ENCODE measurements around the gene PSMD13. TPM values are rescaled to one million over a fixed set of nuclear protein-coding genes. Genes with fewer than 3 reads are reported as not detected.

PSMD13 gene
- total and polyA plus RNA-seq, 2 of the 4 experiments (the other 2 are of a cell fraction), result 177 to 217 TPM

DNA sequence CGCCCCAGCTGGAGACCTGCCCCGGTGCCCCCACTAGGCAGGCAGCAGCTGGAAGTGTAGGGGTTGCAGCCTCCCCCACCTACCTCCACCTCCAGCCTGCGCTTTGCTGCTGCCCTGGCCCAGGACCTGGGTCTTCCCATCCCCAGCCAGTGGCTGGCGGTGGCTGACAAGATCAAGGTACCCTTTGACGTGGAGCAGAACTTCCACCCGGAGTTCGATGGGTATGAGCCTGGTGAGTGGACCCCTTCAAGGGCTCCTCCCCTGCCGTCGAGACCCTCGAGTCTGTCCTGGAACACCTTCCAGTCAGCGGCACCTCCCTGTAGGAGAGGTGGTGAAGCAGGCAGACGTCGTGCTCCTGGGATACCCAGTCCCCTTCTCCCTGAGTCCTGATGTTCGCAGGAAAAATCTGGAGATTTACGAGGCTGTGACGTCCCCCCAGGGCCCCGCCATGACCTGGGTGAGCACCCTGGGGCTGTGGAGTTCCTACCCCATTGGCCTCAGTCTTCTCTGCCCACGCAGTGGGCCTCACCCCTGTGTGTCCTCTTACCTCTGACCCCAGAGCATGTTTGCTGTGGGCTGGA lies 56.6 kb downstream of the PSMD13 start (continued):
- TF ChIP-seq RFX5 (IDR thresholded peaks at IDR 0.05; ENCODE audit: low read depth, low read length), result no peak
- TF ChIP-seq MAFK (IDR thresholded peaks at IDR 0.05; ENCODE audit: low read depth, low read length), result no peak

DNA sequence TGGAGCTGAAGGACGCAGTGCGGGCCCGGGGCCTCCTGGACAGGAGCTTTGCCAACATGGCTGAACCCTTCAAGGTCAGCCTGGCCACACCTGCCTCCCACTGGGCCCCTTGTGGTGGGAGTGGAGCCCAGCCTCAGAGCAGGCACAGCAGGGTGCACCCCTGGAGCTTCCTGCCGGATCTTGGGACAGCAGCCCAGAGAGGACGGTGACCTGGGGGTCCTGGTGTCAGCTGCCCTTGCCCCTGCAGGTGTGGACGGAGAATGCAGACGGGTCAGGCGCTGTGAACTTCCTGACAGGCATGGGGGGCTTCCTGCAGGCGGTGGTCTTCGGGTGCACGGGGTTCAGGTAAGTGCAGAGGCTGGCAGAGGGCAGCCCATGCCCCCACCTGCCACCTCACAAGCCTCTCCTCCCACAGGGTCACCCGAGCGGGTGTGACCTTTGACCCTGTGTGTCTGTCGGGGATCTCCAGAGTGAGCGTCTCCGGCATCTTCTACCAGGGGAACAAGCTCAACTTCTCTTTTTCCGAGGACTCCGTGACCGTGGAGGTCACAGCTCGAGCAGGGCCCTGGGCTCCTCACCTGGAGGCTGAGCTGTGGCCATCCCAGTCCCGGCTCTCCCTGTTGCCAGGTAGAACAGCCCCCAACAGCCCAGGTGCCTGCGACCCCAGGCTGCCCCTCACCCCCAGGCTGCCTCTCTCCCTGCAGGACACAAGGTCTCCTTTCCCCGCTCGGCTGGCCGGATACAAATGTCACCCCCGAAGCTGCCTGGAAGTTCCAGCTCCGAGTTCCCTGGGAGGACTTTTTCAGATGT lies 57.3 kb downstream of the PSMD13 start:
- no peaks in the 10 kb centered on the region for H3K27me3 ChIP-seq (ENCODE audit: control insufficient read depth, insufficient read depth, low read length)
- no peak overlapping the region for H3K4ac ChIP-seq (ENCODE audit: low read depth, low read length)
- peaks cover 19% of the 10 kb centered on the region for H3K36me3 ChIP-seq (ENCODE audit: control insufficient read depth, insufficient read depth, low read length)
- no peak overlapping the region for H2BK20ac ChIP-seq (ENCODE audit: low read depth, low read length)
- no peak overlapping the region for H4K8ac ChIP-seq (ENCODE audit: low read depth in 2 of 2, low read length in 2 of 2)
- no peaks in the 10 kb centered on the region for H3K9me3 ChIP-seq (ENCODE audit: control insufficient read depth, insufficient read depth, low read length)
- no peak overlapping the region for H3K27ac ChIP-seq (ENCODE audit: insufficient read depth, low read length)
- H3K23ac ChIP-seq (ENCODE audit: low read depth, low read length), result no peak overlapping the region
- H2BK5ac ChIP-seq (ENCODE audit: low read depth, low read length, poor library complexity, severe bottlenecking), result no peak overlapping the region
- intact Hi-C loops (cut with micrococcal nuclease), result no loop called here
- no peak for TF ChIP-seq RFX5 (IDR thresholded peaks at IDR 0.05; ENCODE audit: low read depth, low read length)
- no peak for TF ChIP-seq CEBPB (IDR thresholded peaks at IDR 0.05; ENCODE audit: low read depth, low read length)
- H2BK120ac ChIP-seq (ENCODE audit: low read depth, low read length), result no peak overlapping the region
- ATAC-seq (ENCODE audit: low read depth), result no peak
- no peaks in the 10 kb centered on the region for H3K9me1 ChIP-seq (ENCODE audit: insufficient read depth, low read length)
- in situ Hi-C loops (cut with MboI; ENCODE audit: low sequenced_read_pairs), result no loop called here
- H3K9ac ChIP-seq (ENCODE audit: low read depth, low read length), result no peak overlapping the region
- no peak overlapping the region for H2AK9ac ChIP-seq (replicated peaks; ENCODE audit: low read depth, low read length, poor library complexity)
- no peak overlapping the region for H3K4me2 ChIP-seq (ENCODE audit: low read depth, low read length)
- dilution Hi-C loops (cut with HindIII; ENCODE audit: low sequenced_read_pairs, unreplicated experiment), result no loop called here
- no peak overlapping the region for H3K14ac ChIP-seq (replicated peaks; ENCODE audit: low read depth, low read length)
- H4K20me1 ChIP-seq (ENCODE audit: insufficient read depth, low read length), result no peaks in the 10 kb centered on the region
- no peak overlapping the region for H4K91ac ChIP-seq (ENCODE audit: insufficient read depth, low read depth, low read length)
- no peak overlapping the region for H2BK15ac ChIP-seq (ENCODE audit: low read depth, low read length)
- ChIA-PET CTCF (no interaction called here), POLR2A (ENCODE audit: unreplicated experiment) (no interaction called here)
- peaks cover 2% of the 10 kb centered on the region; the same call in 1 of the 2 replicates for H3K4me1 ChIP-seq (ENCODE audit: control insufficient read depth, insufficient read depth, low read length)
- H2AFZ ChIP-seq (replicated peaks; ENCODE audit: low read length, poor library complexity), result no peak overlapping the region
- peaks cover 0 to 7% of the 10 kb centered on the region in 2 experiments; a peak in 3 of 4 replicates for H3K79me1 ChIP-seq (ENCODE audit: low read depth in 1 of 2, low read length in 2 of 2)
- no peak overlapping the region for H3K4me3 ChIP-seq (ENCODE audit: insufficient read depth, low read depth, low read length)
- H2AK5ac ChIP-seq (ENCODE audit: low read depth, low read length), result no peak overlapping the region
- 88% methylated on average over 15 of the region's 27 CpGs; no CpG with 5 or more reads in 1 of the 2 experiments for WGBS, 2 experiments (ENCODE audit: extremely low coverage in 2 of 2, insufficient read length in 1 of 2)
- H4K5ac ChIP-seq (ENCODE audit: low read depth, low read length), result no peak overlapping the region
- no peak for DNase-seq
- no TSS peak for BruUV-seq (replicated peaks)
- no peak overlapping the region for H3K56ac ChIP-seq (ENCODE audit: extremely low read depth, insufficient read depth, low read length)
- no peak overlapping the region for H3K18ac ChIP-seq (ENCODE audit: low read depth, low read length)
